ENCODE data around the gene PRDM16.

DNA sequence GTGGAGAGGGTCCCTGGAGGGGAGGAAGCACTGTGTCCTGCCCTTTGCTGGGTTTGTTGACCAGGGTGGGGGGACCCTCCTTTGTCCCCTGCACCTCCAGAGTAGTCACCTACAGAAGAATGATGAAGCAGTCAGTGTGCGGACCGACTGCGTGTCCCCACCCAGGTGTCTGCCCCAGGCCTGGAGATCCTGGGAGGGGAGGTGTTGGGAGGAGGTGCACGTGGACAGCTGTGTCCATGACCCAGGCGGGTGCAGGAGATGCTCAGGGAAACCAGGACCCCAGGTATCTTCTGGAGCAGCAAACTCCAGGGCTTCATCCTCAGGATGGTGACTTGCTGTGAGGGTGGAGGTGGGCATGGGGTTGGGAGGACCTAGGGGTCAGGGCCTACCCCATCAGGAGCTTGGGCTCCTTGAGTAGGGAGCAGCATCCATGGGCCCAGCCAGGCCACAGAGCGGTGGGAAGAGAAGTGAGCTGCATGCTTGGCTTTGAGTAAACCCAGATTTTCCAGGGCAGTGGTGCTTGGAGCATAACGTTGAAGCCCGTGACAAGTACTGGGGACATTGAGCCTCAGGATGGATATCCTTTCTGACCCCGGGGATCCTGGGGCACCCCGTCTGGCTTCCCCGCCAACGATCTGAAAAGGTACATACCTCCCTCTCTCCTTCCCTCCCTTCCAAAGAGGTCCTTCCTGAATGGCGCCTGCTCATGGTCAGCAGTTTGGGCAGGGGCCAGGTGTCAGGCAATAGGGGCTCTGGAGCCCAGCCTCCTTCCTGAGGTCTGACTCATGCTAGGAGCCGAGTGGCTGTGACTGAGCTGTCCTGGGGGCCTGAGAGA lies 34.1 kb upstream of the PRDM16 start:
- TF ChIP-seq, protein P1, sequence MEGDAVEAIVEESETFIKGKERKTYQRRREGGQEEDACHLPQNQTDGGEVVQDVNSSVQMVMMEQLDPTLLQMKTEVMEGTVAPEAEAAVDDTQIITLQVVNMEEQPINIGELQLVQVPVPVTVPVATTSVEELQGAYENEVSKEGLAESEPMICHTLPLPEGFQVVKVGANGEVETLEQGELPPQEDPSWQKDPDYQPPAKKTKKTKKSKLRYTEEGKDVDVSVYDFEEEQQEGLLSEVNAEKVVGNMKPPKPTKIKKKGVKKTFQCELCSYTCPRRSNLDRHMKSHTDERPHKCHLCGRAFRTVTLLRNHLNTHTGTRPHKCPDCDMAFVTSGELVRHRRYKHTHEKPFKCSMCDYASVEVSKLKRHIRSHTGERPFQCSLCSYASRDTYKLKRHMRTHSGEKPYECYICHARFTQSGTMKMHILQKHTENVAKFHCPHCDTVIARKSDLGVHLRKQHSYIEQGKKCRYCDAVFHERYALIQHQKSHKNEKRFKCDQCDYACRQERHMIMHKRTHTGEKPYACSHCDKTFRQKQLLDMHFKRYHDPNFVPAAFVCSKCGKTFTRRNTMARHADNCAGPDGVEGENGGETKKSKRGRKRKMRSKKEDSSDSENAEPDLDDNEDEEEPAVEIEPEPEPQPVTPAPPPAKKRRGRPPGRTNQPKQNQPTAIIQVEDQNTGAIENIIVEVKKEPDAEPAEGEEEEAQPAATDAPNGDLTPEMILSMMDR (optimal IDR thresholded peaks at IDR 0.05 in 1 of 3, IDR thresholded peaks at IDR 0.05 in 1 of 3, conservative IDR thresholded peaks at IDR 0.05 in 1 of 3; ENCODE audit: extremely low read depth in 1 of 3, insufficient read depth in 2 of 3, low read length in 3 of 3), result no peak
- TF ChIP-seq EZH2 (IDR thresholded peaks at IDR 0.05; ENCODE audit: low read length), result no peak
